Mesendoderm (in vitro differentiated cells): ENCODE measurements around the gene LTV1.
"Not testable (repeated sequence)": the region's sequence is repeated elsewhere in the genome, so short reads cannot be mapped to it uniquely, and the experiment has no call there.

ENCODE experiments used
- DNase-seq: peaks from one replicate; pipeline ENCODE4 v3.0.0; 2013
- H2AK5ac ChIP-seq: 2 replicates; pipeline ENCODE4 v1.6.1; 2013; ENCODE audit warnings: low read length, inconsistent platforms
- H2BK120ac ChIP-seq: 2 replicates; pipeline ENCODE4 v1.6.1; 2013; ENCODE audit warnings: low read depth, mild to moderate bottlenecking, low read length, moderate library complexity, mixed read lengths
- H2BK15ac ChIP-seq: replicated peaks from 2 replicates; pipeline ENCODE4 v1.6.1; 2013; ENCODE audit warnings: low read depth, mild to moderate bottlenecking, moderate library complexity
- H2BK5ac ChIP-seq: 2 replicates; pipeline ENCODE4 v1.6.1; 2013; ENCODE audit warnings: low read length, inconsistent platforms
- H3K18ac ChIP-seq: 2 replicates; pipeline ENCODE4 v1.6.1; 2013; ENCODE audit warnings: mild to moderate bottlenecking, low read length, mixed read lengths
- H3K23ac ChIP-seq: one replicate; pipeline ENCODE4 v1.6.1; 2013; ENCODE audit warnings: low read length
- H3K27ac ChIP-seq: 2 replicates; pipeline ENCODE4 v1.5.1; 2013; ENCODE audit warnings: low read depth, mild to moderate bottlenecking, inconsistent platforms, low read length, moderate library complexity
- H3K27me3 ChIP-seq: 2 replicates; pipeline ENCODE4 v1.6.1; 2013; ENCODE audit warnings: low read length, control low read depth, mild to moderate bottlenecking, inconsistent platforms; ENCODE audit not compliant: insufficient read depth, poor library complexity
- H3K36me3 ChIP-seq: 2 replicates; pipeline ENCODE4 v1.6.1; 2013; ENCODE audit warnings: low read length, inconsistent platforms; ENCODE audit not compliant: control insufficient read depth, insufficient read depth
- H3K4ac ChIP-seq: one replicate; pipeline ENCODE4 v1.6.1; 2013; ENCODE audit warnings: low read depth, mild to moderate bottlenecking, low read length, moderate library complexity
- H3K4me1 ChIP-seq: 2 replicates; pipeline ENCODE4 v1.6.1; 2013; ENCODE audit warnings: low read depth, low read length, inconsistent platforms; ENCODE audit not compliant: control insufficient read depth
- H3K4me2 ChIP-seq: 2 replicates; pipeline ENCODE4 v1.6.1; 2013; ENCODE audit warnings: low read length
- H3K4me3 ChIP-seq: 2 replicates; pipeline ENCODE4 v1.5.1; 2013; ENCODE audit warnings: mild to moderate bottlenecking, low read length
- H3K56ac ChIP-seq: one replicate; pipeline ENCODE4 v1.6.1; 2013; ENCODE audit warnings: low read length
- H3K79me1 ChIP-seq: 2 replicates; pipeline ENCODE4 v1.6.1; 2013; ENCODE audit warnings: low read length, inconsistent platforms
- H3K79me2 ChIP-seq: 2 replicates; pipeline ENCODE4 v1.6.1; 2013; ENCODE audit warnings: mild to moderate bottlenecking, low read length; ENCODE audit not compliant: control insufficient read depth, insufficient read depth
- H3K9ac ChIP-seq: 2 replicates; pipeline ENCODE4 v1.6.1; 2013; ENCODE audit warnings: low read length, inconsistent platforms
- H4K5ac ChIP-seq: one replicate; pipeline ENCODE4 v1.6.1; 2013; ENCODE audit warnings: low read length
- H4K8ac ChIP-seq: one replicate; pipeline ENCODE4 v1.6.1; 2013; ENCODE audit warnings: low read depth, mild to moderate bottlenecking, control low read depth, low read length, moderate library complexity
- WGBS: extraction: QIAGEN DNeasy Blood & Tissue Kit; methylation state at CpG from one replicate; pipeline ENCODE4 v1.1.7; 2013; ENCODE audit warnings: low lambda C conversion rate, missing lambda C conversion rate; ENCODE audit not compliant: insufficient coverage; ENCODE audit errors: extremely low coverage; 5-methylcytosine and 5-hydroxymethylcytosine counted together

Gene LTV1

DNA sequence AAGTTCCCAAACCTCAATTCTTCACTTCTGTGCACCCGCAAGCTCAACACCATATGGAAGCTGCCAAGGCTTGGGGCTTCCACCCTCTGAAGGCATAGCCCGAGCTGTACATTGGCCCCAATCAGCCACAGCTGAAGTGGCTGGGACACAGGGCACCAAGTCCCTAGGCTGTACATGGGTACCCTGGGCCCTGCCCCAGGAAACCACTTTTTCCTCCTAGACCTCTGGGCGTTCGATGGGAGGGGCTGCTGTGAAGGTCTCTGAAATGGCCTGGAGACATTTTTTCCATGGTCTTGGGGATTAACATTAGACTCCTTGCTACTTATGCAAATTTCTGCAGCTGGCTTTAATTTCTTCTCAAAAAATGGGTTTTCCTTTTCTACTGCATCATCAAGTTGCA, 30.5 kb downstream of the LTV1 start:
- DNase-seq, H3K36me3 ChIP-seq, H3K23ac ChIP-seq, H3K79me1 ChIP-seq, H3K4ac ChIP-seq, H3K27ac ChIP-seq, H3K56ac ChIP-seq, H2BK120ac ChIP-seq, H4K5ac ChIP-seq, H2AK5ac ChIP-seq, H3K9ac ChIP-seq, H3K18ac ChIP-seq, H3K4me3 ChIP-seq, H2BK5ac ChIP-seq, H3K4me2 ChIP-seq, H3K79me2 ChIP-seq, H4K8ac ChIP-seq, H3K4me1 ChIP-seq, H2BK15ac ChIP-seq, H3K27me3 ChIP-seq: not testable (repeated sequence)
- WGBS = no CpG with 5 or more reads among the region's 4 CpGs

DNA sequence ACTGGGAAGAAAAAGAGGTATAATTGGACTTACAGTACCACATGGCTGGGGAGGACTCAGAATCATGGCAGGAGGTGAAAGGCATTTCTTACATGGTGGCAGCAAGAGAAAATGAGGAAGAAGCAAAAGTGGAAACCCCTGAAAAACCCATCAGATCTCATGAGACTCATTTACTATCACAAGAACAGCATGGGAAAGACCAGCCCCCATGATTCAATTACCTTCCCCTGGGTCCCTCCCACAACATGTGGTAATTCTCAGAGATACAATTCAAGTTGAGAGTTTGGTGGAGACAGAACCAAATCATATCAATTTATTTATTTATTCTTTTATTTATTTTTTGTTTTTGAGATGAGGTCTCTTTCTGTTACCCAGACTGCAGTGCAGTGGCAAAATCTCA, 31.4 kb downstream of the LTV1 start:
- not testable (repeated sequence) for H3K23ac ChIP-seq, H4K8ac ChIP-seq, H3K4me1 ChIP-seq, H3K56ac ChIP-seq, H3K4me3 ChIP-seq, DNase-seq, H2BK5ac ChIP-seq, H2AK5ac ChIP-seq, H3K9ac ChIP-seq, H3K27me3 ChIP-seq, H2BK15ac ChIP-seq, H2BK120ac ChIP-seq, H3K79me1 ChIP-seq, H3K79me2 ChIP-seq, H4K5ac ChIP-seq, H3K4ac ChIP-seq, H3K36me3 ChIP-seq, H3K18ac ChIP-seq, H3K4me2 ChIP-seq, H3K27ac ChIP-seq

DNA sequence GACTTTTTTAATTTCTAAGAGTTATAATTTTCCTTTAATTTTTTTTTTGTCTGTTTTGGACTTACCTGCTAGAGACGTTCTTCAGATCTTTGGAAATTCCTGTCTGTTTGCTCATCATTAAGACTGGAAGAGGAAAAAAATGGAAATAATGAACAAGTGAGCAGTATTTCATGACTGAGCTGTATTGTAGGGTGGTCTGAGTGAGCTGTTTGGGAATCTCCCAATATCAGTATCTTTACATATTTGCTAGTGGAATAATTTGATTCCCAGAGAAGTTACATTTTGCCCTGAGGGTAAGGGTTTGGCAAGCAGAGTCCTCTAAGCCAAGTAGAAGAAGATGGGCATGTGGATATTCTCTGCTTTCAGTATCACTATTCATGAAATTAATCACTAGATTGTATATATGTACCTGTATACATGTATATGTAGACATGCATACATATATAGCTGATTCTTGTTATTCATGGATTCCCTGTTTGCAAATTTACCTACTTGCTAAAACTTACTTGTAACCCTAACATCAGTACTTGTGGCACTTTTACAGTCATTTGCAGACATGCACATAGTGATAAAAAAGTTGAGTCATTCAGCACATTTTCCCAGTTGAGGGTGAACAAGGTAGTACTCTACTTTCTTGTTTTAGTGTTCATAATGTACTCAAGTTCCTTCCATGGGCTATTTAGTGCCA, 34.6 kb downstream of the LTV1 start:
- no peaks in the 10 kb centered on the region for H3K27me3 ChIP-seq
- no peaks in the 10 kb centered on the region for H3K79me2 ChIP-seq
- no peak overlapping the region for H2AK5ac ChIP-seq
- no peak overlapping the region for H3K18ac ChIP-seq
- no peak overlapping the region for H3K4me3 ChIP-seq
- H3K23ac ChIP-seq = no peak overlapping the region
- no peak overlapping the region for H3K4ac ChIP-seq
- H3K56ac ChIP-seq = no peak overlapping the region
- no peak overlapping the region for H4K8ac ChIP-seq
- no peak overlapping the region for H3K27ac ChIP-seq
- DNase-seq = no peak
- H3K4me1 ChIP-seq = no peaks in the 10 kb centered on the region
- H3K9ac ChIP-seq = no peak overlapping the region
- no peak overlapping the region for H2BK5ac ChIP-seq
- no peak overlapping the region for H2BK120ac ChIP-seq
- H3K36me3 ChIP-seq = no peaks in the 10 kb centered on the region
- no peaks in the 10 kb centered on the region for H3K79me1 ChIP-seq
- H4K5ac ChIP-seq = no peak overlapping the region
- no peak overlapping the region for H2BK15ac ChIP-seq
- no CpG with 5 or more reads among the region's 1 CpG for WGBS
- H3K4me2 ChIP-seq = no peak overlapping the region

DNA sequence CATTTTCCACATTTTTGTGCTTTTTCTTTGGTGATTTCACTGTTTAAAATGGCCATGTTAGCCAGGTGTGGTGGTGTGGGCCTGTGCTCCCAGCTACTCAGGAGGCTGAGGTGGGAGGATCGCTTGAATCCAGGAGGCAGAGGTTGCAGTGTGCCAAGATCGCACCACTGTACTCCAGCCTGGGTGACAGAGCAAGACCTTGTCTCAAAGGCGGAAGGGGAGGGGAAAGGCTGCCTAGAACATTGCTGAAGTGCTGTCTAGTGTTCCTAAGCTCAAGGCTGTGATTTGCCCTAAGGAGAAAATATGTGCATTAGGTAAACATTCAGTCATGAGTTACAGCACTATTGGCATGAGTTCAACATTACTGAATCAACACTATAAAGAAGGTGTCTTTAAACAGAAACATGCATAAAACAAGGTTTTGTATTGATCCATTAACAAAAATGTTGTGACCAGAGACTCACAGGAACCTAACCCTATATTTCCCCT, 35.2 kb downstream of the LTV1 start:
- WGBS = no CpG with 5 or more reads among the region's 3 CpGs
- H3K4me2 ChIP-seq = no peak overlapping the region
- H4K8ac ChIP-seq = no peak overlapping the region

DNA sequence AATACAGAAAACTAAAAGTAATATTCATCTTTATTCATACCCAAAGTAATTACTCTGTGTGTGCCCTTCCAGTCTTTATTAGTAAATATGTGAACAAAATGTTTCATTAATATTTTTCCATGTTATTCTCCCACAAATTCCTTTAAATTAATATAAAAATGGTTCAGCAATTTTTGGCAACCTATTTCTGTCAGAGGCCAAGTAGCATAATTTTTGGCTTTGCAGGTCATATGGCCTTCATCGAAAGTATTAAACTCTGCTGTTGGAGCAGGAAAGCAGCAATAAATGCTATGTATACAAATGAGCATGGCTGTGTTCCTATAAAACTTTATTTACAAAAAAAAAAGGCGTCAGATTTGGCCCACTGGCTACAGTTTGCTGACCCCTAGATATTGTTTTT, 37.3 kb downstream of the LTV1 start:
- H3K79me1 ChIP-seq = no peaks in the 10 kb centered on the region
- H3K18ac ChIP-seq = no peak overlapping the region
- H3K4me1 ChIP-seq = no peaks in the 10 kb centered on the region
- no peak overlapping the region for H2BK5ac ChIP-seq
- H4K5ac ChIP-seq = no peak overlapping the region
- no peak for DNase-seq
- H3K9ac ChIP-seq = no peak overlapping the region
- no peaks in the 10 kb centered on the region for H3K27me3 ChIP-seq
- no peak overlapping the region for H2BK15ac ChIP-seq
- H3K27ac ChIP-seq = no peak overlapping the region
- H3K4me2 ChIP-seq = no peak overlapping the region
- no peak overlapping the region for H4K8ac ChIP-seq
- H3K23ac ChIP-seq = no peak overlapping the region
- H3K36me3 ChIP-seq = no peaks in the 10 kb centered on the region
- H3K4me3 ChIP-seq = no peak overlapping the region
- no peak overlapping the region for H2AK5ac ChIP-seq
- H2BK120ac ChIP-seq = no peak overlapping the region
- WGBS = no CpG with 5 or more reads among the region's 2 CpGs
- no peak overlapping the region for H3K56ac ChIP-seq
- no peak overlapping the region for H3K4ac ChIP-seq
- H3K79me2 ChIP-seq = no peaks in the 10 kb centered on the region

More for the DNA sequence above, 35.2 kb downstream of the LTV1 start:
- no peak overlapping the region for H3K18ac ChIP-seq
- H3K79me1 ChIP-seq = no peaks in the 10 kb centered on the region
- no peaks in the 10 kb centered on the region for H3K27me3 ChIP-seq
- H2BK120ac ChIP-seq = no peak overlapping the region
- no peak overlapping the region for H2BK15ac ChIP-seq
- no peak overlapping the region for H4K5ac ChIP-seq
- H3K9ac ChIP-seq = no peak overlapping the region
- no peaks in the 10 kb centered on the region for H3K79me2 ChIP-seq
- H3K4ac ChIP-seq = no peak overlapping the region
- no peak overlapping the region for H3K56ac ChIP-seq
- H2AK5ac ChIP-seq = no peak overlapping the region
- no peak for DNase-seq
- H3K23ac ChIP-seq = no peak overlapping the region
- H3K27ac ChIP-seq = no peak overlapping the region
- no peak overlapping the region for H3K4me3 ChIP-seq
- no peaks in the 10 kb centered on the region for H3K36me3 ChIP-seq
- H2BK5ac ChIP-seq = no peak overlapping the region
- no peaks in the 10 kb centered on the region for H3K4me1 ChIP-seq

DNA sequence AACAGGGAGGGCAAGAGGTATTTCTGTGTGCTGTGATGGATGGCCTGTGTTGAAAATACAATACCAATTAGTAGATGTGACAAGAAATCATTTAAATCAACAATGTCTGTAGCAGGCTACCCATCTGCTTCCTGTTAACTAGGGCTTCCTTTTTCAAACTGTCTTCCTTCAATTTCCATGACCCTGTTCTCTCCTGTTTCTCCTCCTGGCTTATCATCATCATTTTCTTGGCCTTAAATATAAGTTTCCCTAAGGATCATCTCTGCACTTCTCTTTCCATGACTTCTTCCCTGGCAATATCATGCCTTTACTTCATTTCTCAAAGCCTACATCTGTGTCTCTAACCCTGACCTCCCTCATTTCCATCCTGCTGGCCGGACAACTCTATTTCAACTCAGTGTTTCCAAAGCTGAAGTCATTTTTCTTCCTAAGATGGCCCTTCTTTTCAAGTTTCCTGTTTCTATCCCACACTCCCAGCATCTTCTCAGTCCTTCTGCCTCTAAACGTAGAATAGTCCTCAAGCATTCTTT, 39.3 kb downstream of the LTV1 start:
- no CpG with 5 or more reads among the region's 2 CpGs for WGBS

More for the DNA sequence above, 39.3 kb downstream of the LTV1 start:
- H3K4me2 ChIP-seq = no peak overlapping the region
- no peak overlapping the region for H2BK120ac ChIP-seq
- no peak overlapping the region for H2BK5ac ChIP-seq
- no peak for DNase-seq
- H3K27me3 ChIP-seq = no peaks in the 10 kb centered on the region
- H3K4ac ChIP-seq = no peak overlapping the region
- no peak overlapping the region for H4K8ac ChIP-seq
- H2BK15ac ChIP-seq = no peak overlapping the region
- no peak overlapping the region for H3K56ac ChIP-seq
- H3K4me3 ChIP-seq = no peak overlapping the region
- no peak overlapping the region for H3K23ac ChIP-seq
- H3K4me1 ChIP-seq = no peaks in the 10 kb centered on the region
- H4K5ac ChIP-seq = no peak overlapping the region
- no peak overlapping the region for H3K27ac ChIP-seq
- no peak overlapping the region for H3K18ac ChIP-seq
- no peaks in the 10 kb centered on the region for H3K79me2 ChIP-seq
- H3K79me1 ChIP-seq = no peaks in the 10 kb centered on the region
- H3K36me3 ChIP-seq = no peaks in the 10 kb centered on the region
- no peak overlapping the region for H2AK5ac ChIP-seq
- no peak overlapping the region for H3K9ac ChIP-seq
